GM06990 (cell line): ENCODE measurements around the gene DUS2.
"Not testable (repeated sequence)": the region's sequence is repeated elsewhere in the genome, so short reads cannot be mapped to it uniquely, and the experiment has no call there.

Experiments
- DNase-seq: peaks from one replicate; pipeline ENCODE4 v3.0.0-alpha.2; 2011; ENCODE audit not compliant: insufficient read length; ENCODE audit errors: extremely low read depth
- H3K27me3 ChIP-seq: replicated peaks from 2 replicates; pipeline ENCODE4 v1.6.0; 2011; ENCODE audit warnings: low read length; ENCODE audit not compliant: control insufficient read depth, insufficient read depth
- H3K36me3 ChIP-seq: 2 replicates; pipeline ENCODE4 v1.5.1; 2011; ENCODE audit warnings: low read length; ENCODE audit not compliant: control insufficient read depth, insufficient read depth
- H3K4me3 ChIP-seq: replicated peaks from 2 replicates; pipeline ENCODE4 v1.5.1; 2011; ENCODE audit warnings: low read depth, mild to moderate bottlenecking, control low read depth, low read length
- CTCF ChIP-seq: IDR thresholded peaks from 2 replicates; pipeline ENCODE4 v1.5.1; 2011; ENCODE audit warnings: low read length, control low read depth, mild to moderate bottlenecking, inconsistent platforms; ENCODE audit not compliant: insufficient read depth, poor library complexity, severe bottlenecking

DUS2 gene

DNA sequence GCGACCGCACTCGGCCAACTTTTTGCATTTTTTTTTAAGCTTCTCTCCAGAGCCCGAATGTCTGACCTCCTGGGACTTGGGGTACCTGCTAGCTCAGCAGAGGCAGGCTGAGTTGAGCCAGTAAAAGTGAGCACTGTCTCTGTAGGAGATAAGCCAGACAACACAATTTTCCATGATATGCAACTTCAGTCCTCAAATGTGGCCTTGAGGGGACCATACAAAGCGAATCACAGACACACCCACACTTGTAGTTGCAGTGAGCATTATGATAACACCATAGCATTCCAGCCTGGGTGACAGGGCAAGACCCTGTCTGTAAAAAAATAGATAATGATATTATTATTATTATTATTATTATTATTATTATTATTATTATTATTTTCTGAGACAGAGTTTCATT lies 26.4 kb upstream of the DUS2 start:
- no peak for DNase-seq
- Histone ChIP-seq H3K4me3 (no peak overlapping the region), H3K27me3 (no peaks in the 10 kb centered on the region), H3K36me3 (no peaks in the 10 kb centered on the region)
- no peak for TF ChIP-seq CTCF

DNA sequence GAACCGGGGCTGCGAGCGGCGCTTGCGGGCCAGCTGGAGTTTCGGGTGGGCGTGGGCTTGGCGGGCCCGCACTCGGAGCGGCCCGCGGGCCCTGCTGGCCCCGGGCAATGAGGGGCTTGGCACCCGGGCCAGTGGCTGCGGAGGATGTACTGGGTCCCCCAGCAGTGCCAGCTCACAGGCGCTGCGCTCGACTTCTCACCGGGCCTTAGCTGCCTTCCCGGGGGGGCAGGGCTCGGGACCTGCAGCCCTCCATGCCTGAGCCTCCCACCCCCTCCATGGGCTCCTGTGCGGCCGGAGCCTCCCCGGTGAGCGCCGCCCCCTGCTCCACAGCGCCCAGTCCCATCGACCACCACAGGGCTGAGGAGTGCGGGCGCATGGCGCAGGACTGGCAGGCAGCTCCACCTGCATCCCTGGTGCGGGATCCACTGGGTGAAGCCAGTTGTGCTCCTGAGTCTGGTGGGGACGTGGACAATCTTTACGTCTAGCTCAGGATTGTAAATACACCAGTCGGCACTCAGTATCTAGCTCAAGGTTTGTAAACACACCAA lies 24.8 kb upstream of the DUS2 start:
- DNase-seq: not testable (repeated sequence)

DNA sequence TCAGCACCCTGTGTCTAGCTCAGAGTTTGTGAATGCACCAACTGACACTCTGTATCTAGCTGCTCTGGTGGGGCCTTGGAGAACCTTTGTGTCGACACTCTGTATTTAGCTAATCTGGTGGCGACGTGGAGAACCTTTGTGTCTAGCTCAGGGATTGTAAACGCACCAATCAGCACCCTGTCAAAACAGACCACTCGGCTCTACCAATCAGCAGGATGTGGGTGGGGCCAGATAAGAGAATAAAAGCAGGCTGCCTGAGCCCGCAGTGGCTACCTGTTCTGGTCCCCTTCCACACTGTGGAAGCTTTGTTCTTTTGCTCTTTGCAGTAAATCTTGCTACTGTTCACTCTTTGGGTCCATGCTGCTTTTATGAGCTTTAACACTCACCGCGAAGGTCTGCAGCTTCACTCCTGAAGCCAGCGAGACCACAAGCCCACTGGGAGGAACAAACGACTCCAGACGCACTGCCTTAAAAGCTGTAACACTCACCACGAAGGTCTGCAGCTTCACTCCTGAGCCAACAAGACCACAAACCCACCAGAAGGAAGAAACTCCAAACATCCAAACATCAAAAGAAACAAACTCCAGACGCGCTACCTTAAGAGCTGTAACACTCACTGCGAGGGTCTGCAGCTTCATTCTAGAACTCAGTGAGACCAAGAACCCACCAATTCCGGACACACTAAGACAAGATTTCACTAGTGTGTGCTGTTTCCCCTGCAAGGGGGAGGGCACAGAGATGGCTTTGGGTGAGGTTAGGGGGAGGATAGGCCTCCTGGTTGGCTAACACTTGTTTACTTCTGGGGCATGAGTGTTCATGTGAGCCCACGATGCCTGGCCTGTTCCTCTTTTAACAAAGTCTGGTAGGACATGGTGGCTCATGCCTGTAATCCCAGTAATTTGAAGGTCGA lies 24.1 kb upstream of the DUS2 start, which contains the start of gene DPEP2:
Gene DPEP2, minus strand, starts transcription at position 706 of the 910 bp plus-strand sequence. CDS start 6,272 bp downstream, outside the sequence.
- not testable (repeated sequence) for H3K36me3 ChIP-seq, H3K27me3 ChIP-seq, DNase-seq, H3K4me3 ChIP-seq

More for the DNA sequence above, 24.8 kb upstream of the DUS2 start:
- H3K27me3 ChIP-seq, H3K36me3 ChIP-seq, H3K4me3 ChIP-seq: not testable (repeated sequence)

DNA sequence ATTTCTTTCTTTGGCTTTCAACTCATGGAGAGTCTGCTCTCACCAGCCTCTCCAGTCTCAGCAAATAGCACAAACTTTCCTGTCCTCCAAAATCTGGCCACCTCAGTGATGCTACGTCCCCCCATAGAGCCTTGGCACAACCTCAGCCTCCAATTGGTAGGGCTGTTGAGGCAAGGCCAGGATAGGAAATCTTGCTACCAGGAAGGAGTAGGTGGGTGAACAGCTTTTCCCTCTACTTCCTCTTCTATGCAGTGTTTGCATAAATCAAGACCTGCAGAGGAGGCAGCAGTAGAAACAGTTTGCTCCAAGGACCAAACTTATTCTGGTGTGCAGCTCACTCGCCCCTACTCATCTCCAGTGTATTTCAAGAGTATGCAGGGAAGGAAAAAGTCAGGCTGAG lies 23.1 kb upstream of the DUS2 start:
- no peak for DNase-seq
- Histone ChIP-seq H3K27me3 (no peaks in the 10 kb centered on the region), H3K36me3 (no peaks in the 10 kb centered on the region), H3K4me3 (no peak overlapping the region)
- TF ChIP-seq CTCF: no peak

- TF ChIP-seq CTCF: no peak
- no peaks in the 10 kb centered on the region for H3K27me3 ChIP-seq
- no peak overlapping the region for H3K4me3 ChIP-seq
- no peaks in the 10 kb centered on the region for H3K36me3 ChIP-seq
- DNase-seq: no peak
Measured at GRCh38 chr16:68000450-68000849, 22.6 kb upstream of the DUS2 start.

DNA sequence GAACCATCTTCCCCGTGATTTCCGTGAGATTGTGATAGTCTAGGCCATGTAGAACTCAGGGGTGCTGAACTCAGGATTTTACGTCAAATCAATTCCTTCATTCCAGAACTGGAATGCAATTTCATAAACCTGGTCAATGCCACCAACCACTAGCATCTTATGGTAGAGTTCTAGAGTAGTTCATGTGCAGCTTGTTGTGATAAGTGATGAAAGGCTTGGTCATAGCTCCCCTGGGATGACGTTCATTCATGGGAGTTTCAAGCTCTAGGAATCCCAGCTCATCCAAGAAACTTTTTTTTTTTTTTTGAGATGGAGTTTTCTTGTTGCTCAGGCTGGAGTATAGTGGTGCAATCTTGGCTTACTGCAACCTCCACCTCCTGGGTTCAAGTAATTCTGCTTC lies 20.1 kb upstream of the DUS2 start:
- DNase-seq: no peak
- no peak for TF ChIP-seq CTCF
- no peaks in the 10 kb centered on the region for H3K36me3 ChIP-seq
- no peaks in the 10 kb centered on the region for H3K27me3 ChIP-seq
- no peak overlapping the region for H3K4me3 ChIP-seq
